AG09319 (cell line): ENCODE measurements around the gene OR9G4.

Experiments
- DNase-seq: peaks from one replicate; pipeline ENCODE4 v3.0.0-alpha.2; 2010; ENCODE audit warnings: low read depth; ENCODE audit errors: extremely low read depth
- CTCF ChIP-seq: IDR thresholded peaks from 2 replicates; pipeline ENCODE4 v1.5.1; 2011; ENCODE audit warnings: low read depth, mild to moderate bottlenecking, inconsistent platforms, low read length, moderate library complexity

OR9G4 gene

GRCh38 chr11:56748597-56748996 lies at the start of gene OR9G4:
OR9G4 (minus strand) TSS chr11:56748697; CDS start chr11:56743766, 4,931 bp downstream.
- no peak for TF ChIP-seq CTCF
- DNase-seq: no peak

- peak; percentile 55 for TF ChIP-seq CTCF
- DNase-seq: peak; percentile 11
Measured at GRCh38 chr11:56783448-56784041, 35.0 kb upstream of the OR9G4 start.

- TF ChIP-seq CTCF: no peak
- no peak for DNase-seq
Measured at GRCh38 chr11:56782167-56782847, 33.8 kb upstream of the OR9G4 start.

GRCh38 chr11:56776809-56777208 lies 28.3 kb upstream of the OR9G4 start:
- no peak for DNase-seq
- no peak for TF ChIP-seq CTCF

- no peak for DNase-seq
- TF ChIP-seq CTCF: no peak
Measured at GRCh38 chr11:56764976-56765375, 16.5 kb upstream of the OR9G4 start.

- no peak for DNase-seq
- no peak for TF ChIP-seq CTCF
Measured at GRCh38 chr11:56751480-56751879, 3.0 kb upstream of the OR9G4 start.

- DNase-seq: no peak
- TF ChIP-seq CTCF: no peak
Measured at GRCh38 chr11:56750190-56750589, 1.7 kb upstream of the OR9G4 start.
